Activated CD4-positive, alpha-beta T cell treated with anti-CD3 and anti-CD28 coated beads for 36 hours (primary cell): Measurements from ENCODE around the gene MTOR. TPM values are rescaled to one million over a fixed set of nuclear protein-coding genes. Genes with fewer than 3 reads are reported as not detected.
"Not testable (repeated sequence)": the region's sequence is repeated elsewhere in the genome, so short reads cannot be mapped to it uniquely, and the experiment has no call there.

Experiments used
- ATAC-seq: fragments of 200-7000 bp; cut with Tn5 transposase; one replicate; pipeline ENCODE4 v1.10.0; 2021; ENCODE audit warnings: mild to moderate bottlenecking, moderate library complexity
- CTCF ChIA-PET: fragments of 350-600 bp; sonication (Branson Sonifier 250); formaldehyde crosslinking; loops from one replicate; lab custom pipeline; 2021; ENCODE audit warnings: antibody characterized with exemption; lab: Charles Lee
- POLR2A ChIA-PET: fragments of 350-600 bp; sonication (Branson Sonifier 250); formaldehyde crosslinking; loops from one replicate; lab custom pipeline; 2021; ENCODE audit warnings: antibody characterized with exemption, inconsistent platforms; lab: Charles Lee
- DNase-seq: peaks from one replicate; pipeline ENCODE4 v3.0.0-alpha.2; 2020
- H3K27ac Mint-ChIP-seq: one replicate; pipeline ENCODE4 v1.8.0; 2021; ENCODE audit warnings: mixed read lengths
- H3K27me3 Mint-ChIP-seq: one replicate; pipeline ENCODE4 v1.8.0; 2021; ENCODE audit warnings: mixed read lengths
- H3K36me3 Mint-ChIP-seq: one replicate; pipeline ENCODE4 v1.8.0; 2021; ENCODE audit warnings: low read depth, mixed read lengths
- H3K4me1 Mint-ChIP-seq: one replicate; pipeline ENCODE4 v1.8.0; 2021; ENCODE audit warnings: mixed read lengths
- H3K4me3 Mint-ChIP-seq: one replicate; pipeline ENCODE4 v1.8.0; 2021; ENCODE audit warnings: mild to moderate bottlenecking, moderate library complexity, mixed read lengths
- H3K9me3 Mint-ChIP-seq: one replicate; pipeline ENCODE4 v1.8.0; 2021; ENCODE audit warnings: low read depth, mixed read lengths
- intact Hi-C, 2 experiments: fragments of 100-400 bp; cut with DNase I in 1 of 2; cut with micrococcal nuclease in 1 of 2; formaldehyde crosslinking; loops; one replicate each; pipeline versions ENCODE4 v1.14.2 to v1.15.1; 2022 to 2024; cut with DNase I, micrococcal nuclease
- total RNA-seq, 2 experiments: library from RNA; stranded (reverse); gene quantifications; one replicate each; pipeline ENCODE4 v1.2.3, GENCODE V29; 2021

The MTOR gene
- total RNA-seq, 2 experiments from 2014 or later, result 32.3 to 36.3 TPM

- H3K27me3 Mint-ChIP-seq, H3K4me3 Mint-ChIP-seq, ATAC-seq, intact Hi-C loops, H3K4me1 Mint-ChIP-seq, DNase-seq, H3K27ac Mint-ChIP-seq, POLR2A ChIA-PET, H3K9me3 Mint-ChIP-seq, CTCF ChIA-PET: not testable (repeated sequence)
- peaks cover 25% of the 10 kb centered on the region for H3K36me3 Mint-ChIP-seq
Measured at GRCh38 chr1:11162752-11163151, 99.6 kb downstream of the MTOR start.

GRCh38 chr1:11158720-11159321 is 103.5 kb downstream of the MTOR start:
- H3K27ac Mint-ChIP-seq, result no peak overlapping the region
- H3K36me3 Mint-ChIP-seq, result peaks cover 23% of the 10 kb centered on the region
- H3K4me3 Mint-ChIP-seq, result no peak overlapping the region
- ATAC-seq (peak; percentile 54), DNase-seq (no peak)
- ChIA-PET POLR2A (no interaction called here), CTCF (interaction anchor here (0.6 to 0.7 kb wide), 2 partner anchors 15 to 16 kb away, joined by 3 read pairs; no protein-coding TSS in a partner anchor)
- H3K27me3 Mint-ChIP-seq, result no peaks in the 10 kb centered on the region
- intact Hi-C loops, result no loop called here
- H3K4me1 Mint-ChIP-seq, result peaks cover 21% of the 10 kb centered on the region
- no peaks in the 10 kb centered on the region for H3K9me3 Mint-ChIP-seq

- peak overlapping the region; percentile 2 for H3K27ac Mint-ChIP-seq
- DNase-seq, result no peak
- intact Hi-C loops, result no loop called here
- no peak for ATAC-seq
- CTCF ChIA-PET, result interaction anchor here (0.7 to 1.5 kb wide), 2 partner anchors 15 to 46 kb away, joined by 3 read pairs; no protein-coding TSS in a partner anchor
- H3K4me3 Mint-ChIP-seq, result no peak overlapping the region
- H3K4me1 Mint-ChIP-seq, result peaks cover 21% of the 10 kb centered on the region
- no peaks in the 10 kb centered on the region for H3K9me3 Mint-ChIP-seq
- no peaks in the 10 kb centered on the region for H3K27me3 Mint-ChIP-seq
- H3K36me3 Mint-ChIP-seq, result peaks cover 21% of the 10 kb centered on the region
- POLR2A ChIA-PET, result no interaction called here
Measured at GRCh38 chr1:11158291-11158690, 104.1 kb downstream of the MTOR start.

GRCh38 chr1:11157867-11158266 is 104.5 kb downstream of the MTOR start:
- Mint-ChIP-seq H3K27ac (peak overlapping the region; percentile 2), H3K36me3 (peaks cover 23% of the 10 kb centered on the region), H3K9me3 (no peaks in the 10 kb centered on the region), H3K27me3 (no peaks in the 10 kb centered on the region), H3K4me1 (peaks cover 21% of the 10 kb centered on the region), H3K4me3 (no peak overlapping the region)
- DNase-seq (peak; percentile 12), ATAC-seq (peak; percentile 62)
- POLR2A ChIA-PET, result no interaction called here
- intact Hi-C loops, result no loop called here
- CTCF ChIA-PET, result interaction anchor here (1.5 kb wide), 1 partner anchor 45 kb away, joined by 3 read pairs; no protein-coding TSS in a partner anchor

- CTCF ChIA-PET, result interaction anchor here (1.5 kb wide), 1 partner anchor 45 kb away, joined by 3 read pairs; no protein-coding TSS in a partner anchor
- peak overlapping the region; percentile 17 for H3K27ac Mint-ChIP-seq
Measured at GRCh38 chr1:11157394-11157793, 105.0 kb downstream of the MTOR start.

GRCh38 chr1:11156963-11157362 is 105.4 kb downstream of the MTOR start:
- no peaks in the 10 kb centered on the region for H3K9me3 Mint-ChIP-seq
- H3K27ac Mint-ChIP-seq, result peak overlapping the region; percentile 26
- H3K27me3 Mint-ChIP-seq, result no peaks in the 10 kb centered on the region
- POLR2A ChIA-PET, result interaction anchor here (0.7 kb wide), 1 partner anchor 26 kb away, joined by 3 read pairs; no protein-coding TSS in a partner anchor
- CTCF ChIA-PET, result interaction anchor here (1.5 kb wide), 1 partner anchor 44 kb away, joined by 3 read pairs; no protein-coding TSS in a partner anchor
- peak; percentile 42 for DNase-seq
- intact Hi-C loops, result no loop called here
- ATAC-seq, result peak; percentile 69
- H3K4me1 Mint-ChIP-seq, result peaks cover 21% of the 10 kb centered on the region
- H3K4me3 Mint-ChIP-seq, result no peak overlapping the region
- peaks cover 25% of the 10 kb centered on the region for H3K36me3 Mint-ChIP-seq

More at GRCh38 chr1:11157394-11157793, 105.0 kb downstream of the MTOR start:
- DNase-seq (no peak), ATAC-seq (no peak)
- Mint-ChIP-seq H3K4me1 (peaks cover 21% of the 10 kb centered on the region), H3K27me3 (no peaks in the 10 kb centered on the region), H3K36me3 (peaks cover 28% of the 10 kb centered on the region), H3K9me3 (no peaks in the 10 kb centered on the region), H3K4me3 (no peak overlapping the region)
- POLR2A ChIA-PET, result interaction anchor here (0.7 kb wide), 1 partner anchor 25 kb away, joined by 3 read pairs; no protein-coding TSS in a partner anchor
- intact Hi-C loops, result no loop called here

GRCh38 chr1:11156441-11156840 is 105.9 kb downstream of the MTOR start:
- ATAC-seq (no peak), DNase-seq (no peak)
- POLR2A ChIA-PET, result no interaction called here
- Mint-ChIP-seq H3K27me3 (no peaks in the 10 kb centered on the region), H3K9me3 (no peaks in the 10 kb centered on the region), H3K4me3 (no peak overlapping the region), H3K4me1 (peaks cover 21% of the 10 kb centered on the region), H3K27ac (peak overlapping the region; percentile 26), H3K36me3 (peaks cover 25% of the 10 kb centered on the region)
- intact Hi-C loops, result no loop called here
- CTCF ChIA-PET, result interaction anchor here (0.7 kb wide), 1 partner anchor 842 kb away, joined by 4 read pairs; no protein-coding TSS in a partner anchor

- intact Hi-C loops, result no loop called here
- H3K27ac Mint-ChIP-seq, result no peak overlapping the region
- DNase-seq (no peak), ATAC-seq (no peak)
- no peaks in the 10 kb centered on the region for H3K27me3 Mint-ChIP-seq
- H3K4me3 Mint-ChIP-seq, result no peak overlapping the region
- H3K36me3 Mint-ChIP-seq, result peaks cover 22% of the 10 kb centered on the region
- no peaks in the 10 kb centered on the region for H3K9me3 Mint-ChIP-seq
- POLR2A ChIA-PET, result no interaction called here
- H3K4me1 Mint-ChIP-seq, result peaks cover 16% of the 10 kb centered on the region
- CTCF ChIA-PET, result interaction anchor here (0.8 to 1.4 kb wide), 2 partner anchors 11 to 115 kb away, joined by 3 to 6 read pairs; no protein-coding TSS in a partner anchor
Measured at GRCh38 chr1:11153184-11153583, 109.2 kb downstream of the MTOR start.

GRCh38 chr1:11152755-11153154 is 109.6 kb downstream of the MTOR start:
- Mint-ChIP-seq H3K4me3 (no peak overlapping the region), H3K4me1 (peaks cover 12% of the 10 kb centered on the region), H3K9me3 (no peaks in the 10 kb centered on the region), H3K36me3 (peaks cover 22% of the 10 kb centered on the region), H3K27me3 (no peaks in the 10 kb centered on the region), H3K27ac (no peak overlapping the region)
- intact Hi-C loops, result no loop called here
- ChIA-PET CTCF (interaction anchor here (0.6 to 1.4 kb wide), 4 partner anchors 10 to 693 kb away, joined by 3 to 6 read pairs (median 4); no protein-coding TSS in a partner anchor), POLR2A (no interaction called here)
- no peak for ATAC-seq
- no peak for DNase-seq

GRCh38 chr1:11151826-11152612 is 110.3 kb downstream of the MTOR start:
- POLR2A ChIA-PET, result no interaction called here
- Mint-ChIP-seq H3K9me3 (no peaks in the 10 kb centered on the region), H3K4me1 (peaks cover 5% of the 10 kb centered on the region), H3K27ac (no peak overlapping the region), H3K4me3 (no peak overlapping the region), H3K27me3 (no peaks in the 10 kb centered on the region), H3K36me3 (peaks cover 19% of the 10 kb centered on the region)
- CTCF ChIA-PET, result interaction anchor here (0.6 kb wide), 2 partner anchors 39 to 694 kb away, joined by 3 to 4 read pairs; no protein-coding TSS in a partner anchor
- intact Hi-C loops, result no loop called here
- DNase-seq, result no peak
- ATAC-seq, result no peak

GRCh38 chr1:11151114-11151513 is 111.2 kb downstream of the MTOR start:
- H3K36me3 Mint-ChIP-seq, result peaks cover 13% of the 10 kb centered on the region
- H3K27ac Mint-ChIP-seq, result no peak overlapping the region
- intact Hi-C loops, result no loop called here
- ATAC-seq (no peak), DNase-seq (no peak)
- ChIA-PET POLR2A (no interaction called here), CTCF (interaction anchor here (0.5 kb wide), 1 partner anchor 75 kb away, joined by 3 read pairs; no protein-coding TSS in a partner anchor)
- no peaks in the 10 kb centered on the region for H3K9me3 Mint-ChIP-seq
- no peaks in the 10 kb centered on the region for H3K4me1 Mint-ChIP-seq
- no peaks in the 10 kb centered on the region for H3K27me3 Mint-ChIP-seq
- no peak overlapping the region for H3K4me3 Mint-ChIP-seq
